RWPE1 (cell line): ENCODE data around the gene EDDM13.

Source experiments
- CTCF ChIA-PET: fragments of 350-600 bp; sonication (Branson Sonifier 250); formaldehyde crosslinking; extraction: SDS; loops from one replicate; lab custom pipeline; 2021; lab: Yijun Ruan, JAX
- POLR2A ChIA-PET: fragments of 400-600 bp; formaldehyde crosslinking; extraction: SDS; loops from one replicate; lab custom pipeline; 2020; ENCODE audit warnings: antibody characterized with exemption; ENCODE audit not compliant: low non-redundant PET; lab: Yijun Ruan, JAX
- DNase-seq: peaks from one replicate; pipeline ENCODE4 v3.0.0; 2012; ENCODE audit warnings: low spot score
- H3K27ac ChIP-seq: fragments of 450-650 bp; 2 replicates; pipeline ENCODE4 v1.5.1; 2017
- TF ChIP-seq, protein P1 (sequence below): fragments of 450-650 bp; conservative IDR thresholded peaks from 2 replicates; pipeline ENCODE4 v1.5.1; 2017; ENCODE audit warnings: low read depth, mild to moderate bottlenecking

The EDDM13 gene

DNA sequence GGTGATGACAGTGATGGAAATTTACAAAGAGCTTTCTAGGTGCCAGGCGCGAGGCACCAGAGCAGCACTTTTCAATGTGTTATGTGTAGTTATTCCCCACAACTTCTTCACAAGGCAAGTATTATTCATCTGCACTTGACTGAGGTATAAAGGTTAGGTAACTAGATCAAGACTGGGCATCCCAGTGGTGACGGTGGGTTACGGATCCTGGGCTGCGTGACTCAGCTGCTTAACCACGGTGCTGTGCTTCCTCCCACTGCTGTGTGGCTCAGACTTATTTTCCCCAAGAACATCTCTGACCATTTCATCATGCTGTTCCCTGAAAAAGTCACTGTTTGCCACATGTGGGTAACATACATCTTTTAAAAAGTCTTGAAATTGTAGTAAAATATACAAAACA, 19.3 kb downstream of the EDDM13 start:
- CTCF ChIA-PET = interaction anchor here (0.6 kb wide), 1 partner anchor 1469 kb away, joined by 3 read pairs; no protein-coding TSS in a partner anchor
- POLR2A ChIA-PET = no interaction called here
- TF ChIP-seq, protein P1, sequence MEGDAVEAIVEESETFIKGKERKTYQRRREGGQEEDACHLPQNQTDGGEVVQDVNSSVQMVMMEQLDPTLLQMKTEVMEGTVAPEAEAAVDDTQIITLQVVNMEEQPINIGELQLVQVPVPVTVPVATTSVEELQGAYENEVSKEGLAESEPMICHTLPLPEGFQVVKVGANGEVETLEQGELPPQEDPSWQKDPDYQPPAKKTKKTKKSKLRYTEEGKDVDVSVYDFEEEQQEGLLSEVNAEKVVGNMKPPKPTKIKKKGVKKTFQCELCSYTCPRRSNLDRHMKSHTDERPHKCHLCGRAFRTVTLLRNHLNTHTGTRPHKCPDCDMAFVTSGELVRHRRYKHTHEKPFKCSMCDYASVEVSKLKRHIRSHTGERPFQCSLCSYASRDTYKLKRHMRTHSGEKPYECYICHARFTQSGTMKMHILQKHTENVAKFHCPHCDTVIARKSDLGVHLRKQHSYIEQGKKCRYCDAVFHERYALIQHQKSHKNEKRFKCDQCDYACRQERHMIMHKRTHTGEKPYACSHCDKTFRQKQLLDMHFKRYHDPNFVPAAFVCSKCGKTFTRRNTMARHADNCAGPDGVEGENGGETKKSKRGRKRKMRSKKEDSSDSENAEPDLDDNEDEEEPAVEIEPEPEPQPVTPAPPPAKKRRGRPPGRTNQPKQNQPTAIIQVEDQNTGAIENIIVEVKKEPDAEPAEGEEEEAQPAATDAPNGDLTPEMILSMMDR = no peak
- no peak for DNase-seq
- no peak overlapping the region for H3K27ac ChIP-seq

DNA sequence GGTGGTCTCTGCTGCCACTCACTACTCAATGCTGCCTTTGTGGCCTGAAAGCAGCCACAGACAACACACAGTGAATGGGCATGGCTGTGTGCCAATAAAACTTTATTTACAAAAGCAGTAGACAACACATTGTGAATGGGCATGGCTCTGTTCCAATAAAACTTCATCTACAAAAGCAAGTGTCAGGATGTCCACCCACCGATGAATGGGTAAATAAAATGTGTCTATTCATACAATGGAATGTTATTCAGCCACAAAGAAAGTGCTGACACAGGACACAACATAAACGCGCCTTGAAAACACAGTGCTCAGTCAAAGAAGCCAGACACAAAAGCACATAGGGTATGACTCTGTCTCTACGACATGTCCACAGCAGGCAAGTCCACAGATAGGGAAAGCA, 22.0 kb downstream of the EDDM13 start:
- TF ChIP-seq, protein P1 = no peak
- peak overlapping the region; percentile 85 for H3K27ac ChIP-seq
- DNase-seq = peak; percentile 56
- POLR2A ChIA-PET = no interaction called here
- CTCF ChIA-PET = interaction anchor here (0.7 kb wide), 1 partner anchor 30 kb away, joined by 3 read pairs; no protein-coding TSS in a partner anchor

DNA sequence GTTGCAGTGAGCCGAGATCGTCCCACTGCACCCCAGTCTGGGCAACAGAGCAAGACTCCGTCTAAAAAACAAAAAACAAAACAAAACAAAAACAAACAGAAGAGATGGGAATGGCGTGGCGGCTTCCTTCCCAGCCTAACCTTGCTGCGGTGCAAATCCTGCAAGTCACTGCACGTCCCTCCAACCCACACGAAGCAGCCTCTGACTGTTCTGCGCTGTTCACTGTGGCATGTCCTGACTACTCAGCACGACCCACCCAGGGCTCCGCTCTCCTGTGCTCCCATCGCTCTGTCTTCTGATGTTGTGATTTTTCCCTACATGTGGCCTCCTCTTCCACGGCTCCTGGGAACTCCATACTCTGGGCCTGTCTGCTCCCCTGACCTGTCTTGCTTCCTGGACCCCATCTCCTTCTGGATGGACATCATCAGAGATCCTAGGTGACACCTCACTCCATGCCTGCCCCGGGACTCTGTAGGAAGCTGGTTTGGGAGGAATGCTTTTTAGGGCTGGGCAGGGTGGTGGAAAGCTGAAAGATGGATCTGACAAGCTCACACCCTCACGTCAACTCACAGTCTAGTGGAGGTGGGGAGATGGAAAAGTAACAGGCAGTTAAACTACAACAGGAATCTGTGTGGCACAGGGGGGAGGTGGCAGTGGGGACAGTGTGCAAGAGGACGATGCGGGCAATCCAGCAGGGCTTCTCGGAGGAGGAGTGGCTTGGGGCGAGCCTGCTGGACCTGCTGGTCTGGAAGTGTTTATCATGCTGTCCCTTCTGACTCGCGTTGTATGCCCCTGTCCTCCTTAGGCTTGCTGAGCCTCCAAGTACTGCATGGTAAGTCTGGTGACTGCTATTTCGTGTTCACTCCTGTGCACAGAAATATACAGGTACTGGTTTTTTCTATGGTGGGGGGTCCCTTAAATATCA, 23.2 kb downstream of the EDDM13 start:
- peak; percentile 81 for DNase-seq
- TF ChIP-seq, protein P1 = no peak
- peak overlapping the region; percentile 85 for H3K27ac ChIP-seq
- CTCF ChIA-PET = interaction anchor here (0.6 to 0.7 kb wide), 3 partner anchors 13 to 177 kb away, joined by 3 read pairs; no protein-coding TSS in a partner anchor
- POLR2A ChIA-PET = no interaction called here

DNA sequence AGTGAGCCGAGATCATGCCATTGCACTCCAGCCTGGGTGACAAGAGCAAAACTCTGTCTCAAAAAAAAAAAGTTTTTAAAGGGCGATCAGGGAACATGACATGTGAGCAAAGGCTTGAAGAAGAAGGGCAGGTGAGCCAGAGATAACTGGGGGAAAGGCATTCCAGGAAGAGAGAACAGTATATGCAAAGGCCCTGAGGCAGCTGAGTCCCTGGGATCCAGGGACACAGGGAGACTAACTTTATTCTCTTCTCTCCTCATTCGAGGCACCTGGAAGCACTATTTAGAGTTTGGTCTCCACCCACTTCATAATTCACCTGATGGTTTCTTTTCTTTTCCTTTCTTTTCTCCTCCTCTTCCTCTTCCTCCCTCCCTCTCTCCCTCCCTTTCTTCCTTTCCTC, 24.5 kb downstream of the EDDM13 start:
- TF ChIP-seq, protein P1 = no peak
- DNase-seq = no peak
- ChIA-PET CTCF (interaction anchor here (0.8 kb wide), 1 partner anchor 13 kb away, joined by 3 read pairs; no protein-coding TSS in a partner anchor), POLR2A (no interaction called here)
- no peak overlapping the region for H3K27ac ChIP-seq

DNA sequence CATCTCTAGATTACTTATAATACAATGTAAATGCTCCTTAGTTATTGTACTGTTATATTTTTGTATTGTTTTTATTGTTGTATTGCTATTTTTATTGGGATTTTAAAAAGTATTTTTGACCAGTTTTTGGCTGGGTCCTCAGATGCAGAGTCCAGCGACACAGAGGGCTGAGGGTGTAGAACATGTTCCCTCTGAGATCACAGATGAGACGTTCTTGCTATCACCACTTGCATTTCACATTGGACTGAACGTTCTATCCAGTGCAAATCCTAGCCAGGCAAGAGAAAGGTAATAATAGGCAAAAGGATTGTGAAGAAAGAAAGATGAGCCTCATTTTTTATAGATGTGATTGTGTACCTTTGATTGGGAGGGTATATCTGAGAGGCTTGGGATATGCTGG, 27.1 kb downstream of the EDDM13 start:
- CTCF ChIA-PET = interaction anchor here (0.6 to 0.7 kb wide), 2 partner anchors 10 to 94 kb away, joined by 4 to 6 read pairs; no protein-coding TSS in a partner anchor
- TF ChIP-seq, protein P1 = no peak
- H3K27ac ChIP-seq = no peak overlapping the region
- POLR2A ChIA-PET = no interaction called here
- DNase-seq = no peak

DNA sequence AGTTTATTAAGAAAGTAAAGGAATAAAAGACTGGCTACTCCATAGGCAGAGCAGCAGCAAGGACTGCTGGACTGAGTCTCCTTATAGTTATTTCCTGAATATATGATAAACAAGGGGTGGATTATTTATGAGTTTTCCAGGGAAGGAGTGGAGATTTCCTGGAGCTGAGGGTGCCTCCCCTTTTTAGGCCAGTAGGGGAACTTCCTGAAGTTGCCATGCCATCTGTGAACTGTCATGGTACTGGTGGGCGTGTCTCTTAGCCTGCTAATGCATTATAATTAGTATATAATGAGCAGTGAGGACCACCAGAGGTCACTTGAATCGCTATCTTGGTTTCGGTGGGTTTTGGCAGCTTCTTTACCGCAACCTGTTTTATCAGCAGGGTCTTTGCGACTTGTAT, 28.6 kb downstream of the EDDM13 start:
- CTCF ChIA-PET = interaction anchor here (0.7 kb wide), 1 partner anchor 946 kb away, joined by 3 read pairs; no protein-coding TSS in a partner anchor
- H3K27ac ChIP-seq = no peak overlapping the region
- POLR2A ChIA-PET = no interaction called here
- TF ChIP-seq, protein P1 = no peak
- no peak for DNase-seq
